Activated CD8-positive, alpha-beta T cell treated with anti-CD3 and anti-CD28 coated beads for 36 hours (primary cell): ENCODE data around the gene PRSS16. TPM values are rescaled to one million over a fixed set of nuclear protein-coding genes. Genes with fewer than 3 reads are reported as not detected.

ENCODE experiments used
- ATAC-seq: fragments of 200-7000 bp; cut with Tn5 transposase; one replicate; pipeline ENCODE4 v1.10.0; 2021; ENCODE audit warnings: mild to moderate bottlenecking, moderate library complexity
- CTCF ChIA-PET: fragments of 350-600 bp; sonication (Branson Sonifier 250); formaldehyde crosslinking; loops from one replicate; lab custom pipeline; 2021; ENCODE audit warnings: antibody characterized with exemption; lab: Charles Lee
- POLR2A ChIA-PET: fragments of 350-600 bp; sonication (Branson Sonifier 250); formaldehyde crosslinking; loops from one replicate; lab custom pipeline; 2021; ENCODE audit warnings: antibody characterized with exemption; lab: Charles Lee
- DNase-seq: peaks from one replicate; pipeline ENCODE4 v3.0.0-alpha.2; 2020
- H3K27ac Mint-ChIP-seq: one replicate; pipeline ENCODE4 v1.8.0; 2021; ENCODE audit warnings: mild to moderate bottlenecking, mixed read lengths
- H3K27me3 Mint-ChIP-seq: one replicate; pipeline ENCODE4 v1.8.0; 2021; ENCODE audit warnings: mixed read lengths
- H3K36me3 Mint-ChIP-seq: one replicate; pipeline ENCODE4 v1.8.0; 2021; ENCODE audit warnings: low read depth, mixed read lengths
- H3K4me1 Mint-ChIP-seq: one replicate; pipeline ENCODE4 v1.8.0; 2021; ENCODE audit warnings: low read depth, mixed read lengths
- H3K4me3 Mint-ChIP-seq: one replicate; pipeline ENCODE4 v1.8.0; 2021; ENCODE audit warnings: mild to moderate bottlenecking, moderate library complexity, mixed read lengths
- H3K9me3 Mint-ChIP-seq: one replicate; pipeline ENCODE4 v1.8.0; 2021; ENCODE audit warnings: mixed read lengths
- intact Hi-C: fragments of 100-400 bp; cut with micrococcal nuclease; formaldehyde crosslinking; loops from one replicate; pipeline ENCODE4 v1.10.0; 2022
- total RNA-seq, 2 experiments: library from RNA; stranded (reverse); gene quantifications; one replicate each; pipeline ENCODE4 v1.2.3, GENCODE V29; 2021
- TF ChIP-seq, protein P1 (sequence below): fragments of 200-600 bp; IDR thresholded peaks from one replicate; pipeline ENCODE4 v1.8.0; 2022; ENCODE audit warnings: antibody characterized with exemption, mild to moderate bottlenecking

PRSS16 gene
- total RNA-seq, 2 experiments from 2014 or later: 0.65 to 1.9 TPM

- intact Hi-C loops: no loop called here
- ChIA-PET CTCF (interaction anchor here (1.0 to 1.6 kb wide), 3 partner anchors 23 to 85 kb away, joined by 3 to 5 read pairs (median 3); no protein-coding TSS in a partner anchor), POLR2A (interaction anchor here (0.7 kb wide), 1 partner anchor 73 kb away, joined by 3 read pairs; no protein-coding TSS in a partner anchor)
- H3K27ac Mint-ChIP-seq: no peak overlapping the region
- no peaks in the 10 kb centered on the region for H3K9me3 Mint-ChIP-seq
- TF ChIP-seq, protein P1, sequence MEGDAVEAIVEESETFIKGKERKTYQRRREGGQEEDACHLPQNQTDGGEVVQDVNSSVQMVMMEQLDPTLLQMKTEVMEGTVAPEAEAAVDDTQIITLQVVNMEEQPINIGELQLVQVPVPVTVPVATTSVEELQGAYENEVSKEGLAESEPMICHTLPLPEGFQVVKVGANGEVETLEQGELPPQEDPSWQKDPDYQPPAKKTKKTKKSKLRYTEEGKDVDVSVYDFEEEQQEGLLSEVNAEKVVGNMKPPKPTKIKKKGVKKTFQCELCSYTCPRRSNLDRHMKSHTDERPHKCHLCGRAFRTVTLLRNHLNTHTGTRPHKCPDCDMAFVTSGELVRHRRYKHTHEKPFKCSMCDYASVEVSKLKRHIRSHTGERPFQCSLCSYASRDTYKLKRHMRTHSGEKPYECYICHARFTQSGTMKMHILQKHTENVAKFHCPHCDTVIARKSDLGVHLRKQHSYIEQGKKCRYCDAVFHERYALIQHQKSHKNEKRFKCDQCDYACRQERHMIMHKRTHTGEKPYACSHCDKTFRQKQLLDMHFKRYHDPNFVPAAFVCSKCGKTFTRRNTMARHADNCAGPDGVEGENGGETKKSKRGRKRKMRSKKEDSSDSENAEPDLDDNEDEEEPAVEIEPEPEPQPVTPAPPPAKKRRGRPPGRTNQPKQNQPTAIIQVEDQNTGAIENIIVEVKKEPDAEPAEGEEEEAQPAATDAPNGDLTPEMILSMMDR: no peak
- no peaks in the 10 kb centered on the region for H3K4me1 Mint-ChIP-seq
- ATAC-seq: no peak
- DNase-seq: no peak
- no peaks in the 10 kb centered on the region for H3K36me3 Mint-ChIP-seq
- no peak overlapping the region for H3K4me3 Mint-ChIP-seq
- peaks cover 55% of the 10 kb centered on the region for H3K27me3 Mint-ChIP-seq
Measured at GRCh38 chr6:27273783-27274182, 26.3 kb downstream of the PRSS16 start.

GRCh38 chr6:27275025-27275956 is 27.8 kb downstream of the PRSS16 start:
- no peak for ATAC-seq
- peak; percentile 43 for DNase-seq
- H3K4me1 Mint-ChIP-seq: peaks cover 3% of the 10 kb centered on the region
- peaks cover 55% of the 10 kb centered on the region for H3K27me3 Mint-ChIP-seq
- H3K9me3 Mint-ChIP-seq: peaks cover 2% of the 10 kb centered on the region
- H3K27ac Mint-ChIP-seq: no peak overlapping the region
- intact Hi-C loops: no loop called here
- H3K36me3 Mint-ChIP-seq: no peaks in the 10 kb centered on the region
- TF ChIP-seq, protein P1: no peak
- CTCF ChIA-PET: interaction anchor here (1.0 to 1.6 kb wide), 3 partner anchors 12 to 87 kb away, joined by 3 to 5 read pairs (median 3); no protein-coding TSS in a partner anchor
- H3K4me3 Mint-ChIP-seq: no peak overlapping the region
- POLR2A ChIA-PET: no interaction called here

- intact Hi-C loops: no loop called here
- peaks cover 12% of the 10 kb centered on the region for H3K36me3 Mint-ChIP-seq
- ChIA-PET CTCF (no interaction called here), POLR2A (no interaction called here)
- H3K9me3 Mint-ChIP-seq: peaks cover 17% of the 10 kb centered on the region
- peaks cover 5% of the 10 kb centered on the region for H3K4me1 Mint-ChIP-seq
- TF ChIP-seq, protein P1: no peak
- peak overlapping the region; percentile 65 for H3K4me3 Mint-ChIP-seq
- ATAC-seq: no peak
- H3K27me3 Mint-ChIP-seq: peaks cover 61% of the 10 kb centered on the region
- no peak overlapping the region for H3K27ac Mint-ChIP-seq
- no peak for DNase-seq
Measured at GRCh38 chr6:27279513-27280063, 32.1 kb downstream of the PRSS16 start.

- H3K36me3 Mint-ChIP-seq: peaks cover 12% of the 10 kb centered on the region
- peaks cover 63% of the 10 kb centered on the region for H3K27me3 Mint-ChIP-seq
- ATAC-seq (no peak), DNase-seq (peak; percentile 59)
- H3K27ac Mint-ChIP-seq: no peak overlapping the region
- ChIA-PET POLR2A (no interaction called here), CTCF (no interaction called here)
- H3K9me3 Mint-ChIP-seq: peaks cover 20% of the 10 kb centered on the region
- intact Hi-C loops: no loop called here
- H3K4me1 Mint-ChIP-seq: peaks cover 5% of the 10 kb centered on the region
- peak overlapping the region; percentile 65 for H3K4me3 Mint-ChIP-seq
- TF ChIP-seq, protein P1: no peak
Measured at GRCh38 chr6:27280064-27280539, 32.6 kb downstream of the PRSS16 start.
